GM21619 (cell line): ENCODE measurements around the gene ZNF441.
"Not testable (repeated sequence)": the region's sequence is repeated elsewhere in the genome, so short reads cannot be mapped to it uniquely, and the experiment has no call there.

ENCODE experiments used
- ATAC-seq: cut with Tn5 transposase; IDR thresholded peaks from one replicate; pipeline ENCODE4 v1.9.1; 2021; ENCODE audit not compliant: unreplicated experiment

ZNF441 gene

GRCh38 chr19:11776669-11777068 is 9.9 kb downstream of the ZNF441 start:
- ATAC-seq = not testable (repeated sequence)

GRCh38 chr19:11780431-11781020 is 13.7 kb downstream of the ZNF441 start:
- no peak for ATAC-seq

GRCh38 chr19:11781295-11782057 is 14.7 kb downstream of the ZNF441 start:
- ATAC-seq = no peak

GRCh38 chr19:11783767-11784166 is 17.0 kb downstream of the ZNF441 start:
- ATAC-seq = no peak

GRCh38 chr19:11784356-11784755 is 17.6 kb downstream of the ZNF441 start:
- no peak for ATAC-seq

- ATAC-seq = no peak
These were observed 20.7 kb downstream of the ZNF441 start for GRCh38 chr19:11787536-11787935.

GRCh38 chr19:11792942-11793341 is 26.1 kb downstream of the ZNF441 start:
- ATAC-seq = no peak

GRCh38 chr19:11797491-11797890 is 30.7 kb downstream of the ZNF441 start:
- no peak for ATAC-seq

GRCh38 chr19:11798391-11799330 is 31.9 kb downstream of the ZNF441 start, which contains the start of gene ZNF491:
TSS of gene ZNF491 (plus strand) at chr19:11798523. CDS start at chr19:11805954, 7,431 bp downstream.
- peak; percentile 95 for ATAC-seq

GRCh38 chr19:11806354-11807098 is 39.7 kb downstream of the ZNF441 start:
- no peak for ATAC-seq

GRCh38 chr19:11807099-11807380 is 40.2 kb downstream of the ZNF441 start:
- no peak for ATAC-seq

- peak; percentile 31 for ATAC-seq
These were observed 46.9 kb downstream of the ZNF441 start for GRCh38 chr19:11813703-11814028.

GRCh38 chr19:11814029-11814699 is 47.4 kb downstream of the ZNF441 start, which contains the start of gene ZNF440:
TSS of gene ZNF440 (plus strand) at chr19:11814273. CDS start at chr19:11814448, 175 bp downstream.
- peak; percentile 93 for ATAC-seq

- no peak for ATAC-seq
These were observed 47.9 kb downstream of the ZNF441 start for GRCh38 chr19:11814700-11815035.

GRCh38 chr19:11821474-11822109 is 54.8 kb downstream of the ZNF441 start:
- ATAC-seq = no peak

GRCh38 chr19:11828957-11829876 is 62.4 kb downstream of the ZNF441 start:
- ATAC-seq = not testable (repeated sequence)

GRCh38 chr19:11832253-11832912 is 65.6 kb downstream of the ZNF441 start:
- ATAC-seq = no peak

- ATAC-seq = no peak
These were observed 66.7 kb downstream of the ZNF441 start for GRCh38 chr19:11833541-11833940.
